HepG2 (cell line): ENCODE measurements around the gene TPRN. TPM values are rescaled to one million over a fixed set of nuclear protein-coding genes. Genes with fewer than 3 reads are reported as not detected.

Experiments
- AHR ChIP-seq: IDR thresholded peaks from 2 replicates; pipeline ENCODE4 v1.6.1; 2018; ENCODE audit warnings: missing genetic modification reagents, missing compliant biosample characterization
- ARHGAP35 ChIP-seq: sonication (generic); formaldehyde crosslinking; IDR thresholded peaks from 2 replicates; pipeline ENCODE4 v1.9.0; 2022; ENCODE audit warnings: mild to moderate bottlenecking, inconsistent platforms, moderate library complexity, missing genetic modification reagents, borderline replicate concordance
- BORCS8-MEF2B ChIP-seq: sonication (generic); formaldehyde crosslinking; IDR thresholded peaks from 2 replicates; pipeline ENCODE4 v1.8.0; 2022; ENCODE audit warnings: mild to moderate bottlenecking, missing genetic modification reagents
- KDM5A ChIP-seq: fragments of 200-600 bp; sonication (generic); IDR thresholded peaks from 2 replicates; pipeline ENCODE4 v1.7.0; 2018; ENCODE audit warnings: antibody characterized with exemption, mild to moderate bottlenecking, low read length, borderline replicate concordance
- NFIC ChIP-seq: IDR thresholded peaks from 2 replicates; pipeline ENCODE4 v1.6.1; 2012; ENCODE audit warnings: mild to moderate bottlenecking, low read length, inconsistent platforms
- REXO4 ChIP-seq: sonication (generic); formaldehyde crosslinking; IDR thresholded peaks from 2 replicates; pipeline ENCODE4 v1.8.0; 2022; ENCODE audit warnings: missing genetic modification reagents, mild to moderate bottlenecking, borderline replicate concordance
- SMAD9 ChIP-seq: sonication (generic); formaldehyde crosslinking; IDR thresholded peaks from 2 replicates; pipeline ENCODE4 v1.5.1; 2020; ENCODE audit warnings: mild to moderate bottlenecking, missing genetic modification reagents
- SMARCC2 ChIP-seq: fragments of 450-650 bp; IDR thresholded peaks from 2 replicates; pipeline ENCODE4 v1.6.1; 2017; ENCODE audit warnings: antibody characterized with exemption, mild to moderate bottlenecking
- ZEB1 ChIP-seq: IDR thresholded peaks from 2 replicates; pipeline ENCODE4 v1.6.1; 2012; ENCODE audit warnings: mild to moderate bottlenecking, low read depth, inconsistent platforms; ENCODE audit not compliant: insufficient replicate concordance
- ZNF232 ChIP-seq: sonication (generic); formaldehyde crosslinking; IDR thresholded peaks from 2 replicates; pipeline ENCODE4 v1.4.0; 2020; ENCODE audit warnings: missing genetic modification reagents, borderline replicate concordance
- ZNF430 ChIP-seq: sonication (generic); formaldehyde crosslinking; IDR thresholded peaks from 2 replicates; pipeline ENCODE4 v1.9.0; 2021; ENCODE audit warnings: mild to moderate bottlenecking, missing genetic modification reagents
- ZSCAN20 ChIP-seq: sonication (generic); formaldehyde crosslinking; IDR thresholded peaks from 2 replicates; pipeline ENCODE4 v1.4.0; 2020; ENCODE audit warnings: missing genetic modification reagents, mild to moderate bottlenecking, borderline replicate concordance
- ZSCAN30 ChIP-seq: sonication (generic); formaldehyde crosslinking; IDR thresholded peaks from 2 replicates; pipeline ENCODE4 v1.5.0; 2020; ENCODE audit warnings: mild to moderate bottlenecking, missing genetic modification reagents
- polyA plus RNA-seq, 8 experiments: library from polyadenylated mRNA; depleted of rRNA in 3 of 8; stranded (reverse) in 7 of 8; unstranded in 1 of 8; fragments of >200 nt; fragmentation: Illumina TruSeq in 4 of 8; extraction: Trizol in 4 of 8; gene quantifications; 2 replicates each; pipeline versions ENCODE4 v1.2.1 to v1.2.3, GENCODE V29; 2011 to 2016; ENCODE audit warnings: low read depth in 4 of 8, missing spikeins in 1 of 8, mixed read lengths in 1 of 8; ENCODE audit not compliant: insufficient read depth in 1 of 8
- total RNA-seq, 5 experiments: library from RNA; depleted of rRNA; stranded (reverse); fragments of >200 nt; fragmentation: Illumina TruSeq; extraction: Trizol; gene quantifications; 2 replicates each; pipeline ENCODE4 v1.2.3, GENCODE V29; 2016; ENCODE audit warnings: low read depth in 1 of 5
- TF ChIP-seq, protein P1 (sequence below): IDR thresholded peaks from 2 replicates; pipeline ENCODE4 v1.6.1; 2012; ENCODE audit warnings: low read depth, low read length, improper control_type of control experiment
- TF ChIP-seq, protein P2 (sequence below): sonication (generic); formaldehyde crosslinking; IDR thresholded peaks from 2 replicates; pipeline ENCODE4 v1.4.0; 2020; ENCODE audit warnings: mild to moderate bottlenecking, missing genetic modification reagents
- TF ChIP-seq, protein P3 (sequence below): sonication (generic); formaldehyde crosslinking; IDR thresholded peaks from 2 replicates; pipeline ENCODE4 v1.5.0; 2020; ENCODE audit warnings: mild to moderate bottlenecking, missing genetic modification reagents
- TF ChIP-seq, protein P4 (sequence below): sonication (generic); formaldehyde crosslinking; IDR thresholded peaks from 2 replicates; pipeline ENCODE4 v1.4.0; 2020; ENCODE audit warnings: missing genetic modification reagents

Gene TPRN
- total and polyA plus RNA-seq, 2 of the 13 experiments (the other 11 are each of a cell fraction or from before 2014, with no cell fraction given), result 10.1 to 19.2 TPM

DNA sequence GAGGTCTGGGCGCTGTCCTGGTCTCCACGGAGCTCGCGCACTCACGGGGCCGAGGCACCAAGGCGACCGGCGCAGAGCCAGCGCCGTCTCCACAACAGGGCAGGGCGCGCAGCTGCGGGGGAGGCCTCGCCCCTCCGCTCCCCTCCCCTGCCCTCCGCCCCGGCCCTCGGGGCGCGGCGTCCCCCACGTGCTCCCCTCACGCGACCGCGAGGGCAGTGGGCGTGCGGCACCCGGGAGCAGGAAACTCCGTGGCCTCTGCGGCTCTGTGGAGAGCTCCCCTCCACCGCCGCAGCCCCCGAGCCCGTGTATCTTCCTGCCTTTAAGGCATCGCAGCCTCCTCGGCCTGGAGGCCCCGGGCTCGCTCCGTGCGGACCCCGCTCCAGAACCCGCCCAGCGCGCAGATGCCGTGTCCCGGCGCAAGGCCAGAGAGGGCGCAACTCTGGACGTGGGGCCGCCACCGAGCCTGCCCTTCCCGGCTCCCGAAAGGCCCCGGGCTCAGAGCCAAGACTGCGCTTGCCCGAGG lies 39.8 kb upstream of the TPRN start (continued):
- TF ChIP-seq ZSCAN20 (peak; percentile 88; the same call in 1 of the 2 replicates), ZEB1 (no peak), NFIC (no peak), KDM5A (0 out of 2 replicates have a peak, but pooled peaks have one; percentile 36), AHR (CRISPR knock-in tag) (0 out of 2 replicates have a peak, but pooled peaks have one; percentile 57), ZNF232 (CRISPR knock-in tag) (no peak), BORCS8-MEF2B (peak; percentile 78), ARHGAP35 (CRISPR knock-in tag) (peak; percentile 97), ZSCAN30 (no peak), REXO4 (CRISPR knock-in tag) (no peak), SMAD9 (CRISPR knock-in tag) (no peak), ZNF430 (CRISPR knock-in tag) (no peak; the same call in none of the 2 replicates), SMARCC2 (no peak)
- TF ChIP-seq, protein P1, sequence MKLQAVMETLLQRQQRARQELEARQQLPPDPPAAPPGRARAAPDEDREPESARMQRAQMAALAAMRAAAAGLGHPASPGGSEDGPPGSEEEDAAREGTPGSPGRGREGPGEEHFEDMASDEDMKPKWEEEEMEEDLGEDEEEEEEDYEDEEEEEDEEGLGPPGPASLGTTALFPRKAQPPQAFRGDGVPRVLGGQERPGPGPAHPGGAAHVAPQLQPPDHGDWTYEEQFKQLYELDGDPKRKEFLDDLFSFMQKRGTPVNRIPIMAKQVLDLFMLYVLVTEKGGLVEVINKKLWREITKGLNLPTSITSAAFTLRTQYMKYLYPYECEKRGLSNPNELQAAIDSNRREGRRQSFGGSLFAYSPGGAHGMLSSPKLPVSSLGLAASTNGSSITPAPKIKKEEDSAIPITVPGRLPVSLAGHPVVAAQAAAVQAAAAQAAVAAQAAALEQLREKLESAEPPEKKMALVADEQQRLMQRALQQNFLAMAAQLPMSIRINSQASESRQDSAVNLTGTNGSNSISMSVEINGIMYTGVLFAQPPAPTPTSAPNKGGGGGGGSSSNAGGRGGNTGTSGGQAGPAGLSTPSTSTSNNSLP, result no peak
- TF ChIP-seq, protein P2, sequence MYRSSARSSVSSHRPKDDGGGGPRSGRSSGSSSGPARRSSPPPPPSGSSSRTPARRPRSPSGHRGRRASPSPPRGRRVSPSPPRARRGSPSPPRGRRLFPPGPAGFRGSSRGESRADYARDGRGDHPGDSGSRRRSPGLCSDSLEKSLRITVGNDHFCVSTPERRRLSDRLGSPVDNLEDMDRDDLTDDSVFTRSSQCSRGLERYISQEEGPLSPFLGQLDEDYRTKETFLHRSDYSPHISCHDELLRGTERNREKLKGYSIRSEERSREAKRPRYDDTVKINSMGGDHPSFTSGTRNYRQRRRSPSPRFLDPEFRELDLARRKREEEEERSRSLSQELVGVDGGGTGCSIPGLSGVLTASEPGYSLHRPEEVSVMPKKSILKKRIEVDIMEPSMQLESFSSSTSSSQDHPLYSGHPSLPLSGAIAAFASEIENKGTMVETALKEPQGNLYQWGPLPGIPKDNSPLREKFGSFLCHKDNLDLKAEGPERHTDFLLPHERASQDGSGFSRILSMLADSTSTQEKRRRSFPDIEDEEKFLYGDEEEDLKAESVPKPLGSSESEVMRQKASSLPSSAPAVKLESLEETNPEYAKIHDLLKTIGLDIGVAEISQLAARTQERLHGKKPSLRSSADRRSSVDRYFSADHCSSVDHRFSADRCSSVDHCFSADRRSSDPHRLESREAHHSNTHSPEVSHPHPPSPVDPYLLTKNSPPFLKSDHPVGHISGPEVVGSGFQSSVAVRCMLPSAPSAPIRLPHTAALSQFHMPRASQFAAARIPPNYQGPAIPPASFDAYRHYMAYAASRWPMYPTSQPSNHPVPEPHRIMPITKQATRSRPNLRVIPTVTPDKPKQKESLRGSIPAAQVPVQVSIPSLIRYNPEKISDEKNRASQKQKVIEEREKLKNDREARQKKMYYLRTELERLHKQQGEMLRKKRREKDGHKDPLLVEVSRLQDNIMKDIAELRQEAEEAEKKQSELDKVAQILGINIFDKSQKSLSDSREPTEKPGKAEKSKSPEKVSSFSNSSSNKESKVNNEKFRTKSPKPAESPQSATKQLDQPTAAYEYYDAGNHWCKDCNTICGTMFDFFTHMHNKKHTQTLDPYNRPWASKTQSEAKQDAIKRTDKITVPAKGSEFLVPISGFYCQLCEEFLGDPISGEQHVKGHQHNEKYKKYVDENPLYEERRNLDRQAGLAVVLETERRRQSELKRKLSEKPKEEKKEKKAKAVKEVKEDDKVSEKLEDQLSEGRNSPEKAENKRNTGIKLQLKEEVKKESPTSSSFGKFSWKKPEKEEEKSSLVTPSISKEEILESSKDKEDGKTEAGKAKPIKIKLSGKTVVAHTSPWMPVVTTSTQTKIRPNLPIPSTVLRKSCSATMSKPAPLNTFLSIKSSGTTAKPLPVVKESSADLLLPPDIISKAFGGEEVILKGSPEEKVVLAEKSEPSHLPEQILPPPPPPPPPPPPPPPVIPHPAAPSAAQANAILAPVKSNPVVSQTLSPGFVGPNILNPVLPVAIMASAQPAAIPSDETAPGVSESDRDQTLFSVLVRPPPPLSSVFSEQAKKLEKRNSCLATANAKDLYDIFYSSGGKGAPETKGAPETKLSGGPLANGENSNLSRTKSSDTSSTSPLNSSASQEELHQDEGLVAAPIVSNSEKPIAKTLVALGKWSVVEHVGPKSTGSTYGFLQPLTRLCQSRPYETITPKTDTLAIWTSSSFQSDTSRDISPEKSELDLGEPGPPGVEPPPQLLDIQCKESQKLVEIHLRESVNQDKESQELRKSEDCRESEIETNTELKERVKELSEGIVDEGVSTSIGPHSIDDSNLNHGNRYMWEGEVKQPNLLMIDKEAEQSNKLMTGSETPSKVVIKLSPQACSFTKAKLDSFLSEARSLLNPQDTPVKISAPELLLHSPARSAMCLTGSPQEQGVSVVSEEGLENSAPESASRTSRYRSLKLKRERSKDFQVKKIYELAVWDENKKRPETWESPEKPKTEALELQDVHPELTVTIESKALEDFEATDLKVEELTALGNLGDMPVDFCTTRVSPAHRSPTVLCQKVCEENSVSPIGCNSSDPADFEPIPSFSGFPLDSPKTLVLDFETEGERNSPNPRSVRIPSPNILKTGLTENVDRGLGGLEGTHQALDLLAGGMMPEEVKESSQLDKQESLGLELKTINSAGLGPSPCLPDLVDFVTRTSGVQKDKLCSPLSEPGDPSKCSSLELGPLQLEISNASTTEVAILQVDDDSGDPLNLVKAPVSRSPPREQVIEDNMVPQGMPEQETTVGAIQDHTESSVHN (CRISPR knock-in tag), result no peak
- TF ChIP-seq, protein P3, sequence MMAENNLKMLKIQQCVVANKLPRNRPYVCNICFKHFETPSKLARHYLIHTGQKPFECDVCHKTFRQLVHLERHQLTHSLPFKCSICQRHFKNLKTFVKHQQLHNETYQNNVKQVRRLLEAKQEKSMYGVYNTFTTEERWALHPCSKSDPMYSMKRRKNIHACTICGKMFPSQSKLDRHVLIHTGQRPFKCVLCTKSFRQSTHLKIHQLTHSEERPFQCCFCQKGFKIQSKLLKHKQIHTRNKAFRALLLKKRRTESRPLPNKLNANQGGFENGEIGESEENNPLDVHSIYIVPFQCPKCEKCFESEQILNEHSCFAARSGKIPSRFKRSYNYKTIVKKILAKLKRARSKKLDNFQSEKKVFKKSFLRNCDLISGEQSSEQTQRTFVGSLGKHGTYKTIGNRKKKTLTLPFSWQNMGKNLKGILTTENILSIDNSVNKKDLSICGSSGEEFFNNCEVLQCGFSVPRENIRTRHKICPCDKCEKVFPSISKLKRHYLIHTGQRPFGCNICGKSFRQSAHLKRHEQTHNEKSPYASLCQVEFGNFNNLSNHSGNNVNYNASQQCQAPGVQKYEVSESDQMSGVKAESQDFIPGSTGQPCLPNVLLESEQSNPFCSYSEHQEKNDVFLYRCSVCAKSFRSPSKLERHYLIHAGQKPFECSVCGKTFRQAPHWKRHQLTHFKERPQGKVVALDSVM, result peak; percentile 86
- TF ChIP-seq, protein P4, sequence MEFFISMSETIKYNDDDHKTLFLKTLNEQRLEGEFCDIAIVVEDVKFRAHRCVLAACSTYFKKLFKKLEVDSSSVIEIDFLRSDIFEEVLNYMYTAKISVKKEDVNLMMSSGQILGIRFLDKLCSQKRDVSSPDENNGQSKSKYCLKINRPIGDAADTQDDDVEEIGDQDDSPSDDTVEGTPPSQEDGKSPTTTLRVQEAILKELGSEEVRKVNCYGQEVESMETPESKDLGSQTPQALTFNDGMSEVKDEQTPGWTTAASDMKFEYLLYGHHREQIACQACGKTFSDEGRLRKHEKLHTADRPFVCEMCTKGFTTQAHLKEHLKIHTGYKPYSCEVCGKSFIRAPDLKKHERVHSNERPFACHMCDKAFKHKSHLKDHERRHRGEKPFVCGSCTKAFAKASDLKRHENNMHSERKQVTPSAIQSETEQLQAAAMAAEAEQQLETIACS (CRISPR knock-in tag), result peak; percentile 57
